ENCODE data around the gene ACSM3. TPM values are rescaled to one million over a fixed set of nuclear protein-coding genes. Genes with fewer than 3 reads are reported as not detected.

The ACSM3 gene
- total and polyA plus RNA-seq, 10 of the 15 experiments (the other 5 are each of a cell fraction or from before 2014, with no cell fraction given): 4.9 to 21.0 (median 7.0) TPM

DNA sequence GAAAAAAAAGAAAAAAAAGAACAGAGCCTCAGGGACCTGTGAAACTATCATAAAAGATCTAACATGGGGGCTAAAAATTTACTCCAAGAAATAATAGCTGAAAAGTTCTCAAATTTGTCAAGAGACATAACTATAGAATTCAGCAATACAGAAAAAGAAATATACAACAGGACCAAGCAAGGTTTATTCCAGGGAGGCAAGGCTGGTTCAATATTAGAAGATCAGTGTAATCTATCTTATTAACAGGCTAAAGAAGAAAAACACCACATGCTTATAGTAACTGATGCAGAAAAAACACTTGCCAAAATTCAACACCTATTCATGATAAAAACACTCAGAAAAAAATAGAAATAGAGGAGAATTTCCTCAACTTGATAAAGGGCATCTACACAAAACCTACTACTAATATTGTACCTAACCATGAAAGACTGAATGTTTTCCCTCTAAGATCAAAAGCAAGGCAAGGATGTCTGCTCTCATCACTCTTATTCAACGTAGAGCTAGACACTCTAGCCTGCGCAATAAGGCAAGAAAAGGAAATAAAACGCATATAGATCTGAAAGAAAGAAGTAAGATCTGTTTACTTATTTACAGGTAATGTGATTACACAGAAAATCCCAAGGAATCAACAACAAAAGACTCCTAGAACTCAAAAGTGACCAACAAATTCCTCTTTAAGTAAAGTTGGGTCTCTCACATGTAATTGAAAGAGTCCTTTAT, 1.2 kb upstream of the ACSM3 start:
- peak overlapping the region; percentile 85; the same call in 1 of the 2 replicates for H3K4me2 ChIP-seq (ENCODE audit: control insufficient read depth, insufficient read depth)
- SMC1A ChIA-PET (ENCODE audit: uncharacterized antibody, unreplicated experiment): interaction anchor here (0.7 to 1.5 kb wide), 2 partner anchors 8 to 21 kb away, joined by 3 to 4 read pairs; partner anchors contain the start of gene THUMPD1
- ATAC-seq (no peak), DNase-seq (ENCODE audit: low read depth, low spot score) (no peak), FAIRE-seq (no peak)
- TF ChIP-seq BCL11A (IDR thresholded peaks at IDR 0.05; ENCODE audit: low read depth, low read length) (no peak), RFX5 (IDR thresholded peaks at IDR 0.05; ENCODE audit: low read depth, low read length) (no peak), CHD2 (IDR thresholded peaks at IDR 0.05; ENCODE audit: borderline replicate concordance, low read depth, low read length) (no peak), MTA3 (IDR thresholded peaks at IDR 0.05; ENCODE audit: borderline replicate concordance, low read length) (no peak), STAT3 (IDR thresholded peaks at IDR 0.05; ENCODE audit: low read depth, low read length) (no peak), ZNF622 (IDR thresholded peaks at IDR 0.05) (no peak), RAD51 (IDR thresholded peaks at IDR 0.05) (no peak), SUZ12 (IDR thresholded peaks at IDR 0.05; ENCODE audit: unreplicated experiment) (no peak), RAD21 (IDR thresholded peaks at IDR 0.05; ENCODE audit: insufficient read depth, low read depth, low read length) (no peak), FOXM1 (IDR thresholded peaks at IDR 0.05; ENCODE audit: low read depth, low read length) (no peak), ZBTB11 (CRISPR knock-in tag; IDR thresholded peaks at IDR 0.05) (no peak), CHD4 (IDR thresholded peaks at IDR 0.05) (no peak), ZNF274 (IDR thresholded peaks at IDR 0.05; ENCODE audit: insufficient read depth, insufficient read length) (no peak), NR2C2 (IDR thresholded peaks at IDR 0.05; ENCODE audit: borderline replicate concordance, control insufficient read depth, insufficient read length, low read depth) (no peak), PAX8 (IDR thresholded peaks at IDR 0.05) (no peak), RBBP5 (conservative IDR thresholded peaks at IDR 0.05) (no peak), NBN (IDR thresholded peaks at IDR 0.05) (no peak), NFIC (IDR thresholded peaks at IDR 0.05; ENCODE audit: low read depth, low read length) (no peak), ZSCAN29 (IDR thresholded peaks at IDR 0.05) (no peak), EED (IDR thresholded peaks at IDR 0.05; ENCODE audit: low read depth) (no peak)
- H3K27ac ChIP-seq (ENCODE audit: control insufficient read depth, insufficient read depth): no peak overlapping the region
- no peaks in the 10 kb centered on the region for H3K36me3 ChIP-seq (ENCODE audit: control insufficient read depth in 2 of 2, insufficient read depth in 2 of 2, low read length in 1 of 2)
- CTCF ChIA-PET: interaction anchor here (1.0 to 1.2 kb wide), 2 partner anchors 12 to 42 kb away, joined by 3 read pairs; no protein-coding TSS in a partner anchor
- no peaks in the 10 kb centered on the region for H3K27me3 ChIP-seq (replicated peaks in 1 of 2; ENCODE audit: control insufficient read depth in 2 of 2, insufficient read depth in 2 of 2, low read length in 1 of 2)
- POLR2A ChIA-PET: interaction anchor here (0.6 kb wide), 1 partner anchor 11 kb away, joined by 5 read pairs; no protein-coding TSS in a partner anchor
- 92% methylated on average over 3 of the region's 3 CpGs for WGBS (ENCODE audit: insufficient coverage, insufficient replicate concordance, low lambda C conversion rate, missing lambda C conversion rate)
- intact Hi-C loops (cut with micrococcal nuclease; ENCODE audit: unreplicated experiment) (no loop called here), in situ Hi-C loops (cut with MboI) (no loop called here)
- H4K20me1 ChIP-seq (ENCODE audit: control insufficient read depth, insufficient read depth): no peaks in the 10 kb centered on the region
- no peaks in the 10 kb centered on the region for H3K79me2 ChIP-seq (ENCODE audit: control insufficient read depth, insufficient read depth, low read length)
- no TSS peak for BruUV-seq (replicated peaks)
- peaks cover 2% of the 10 kb centered on the region; the same call in 1 of the 2 replicates for H3K4me1 ChIP-seq (ENCODE audit: control insufficient read depth, insufficient read depth, low read length)
- peak overlapping the region; percentile 59; the same call in 1 of the 2 replicates for H3K4me3 ChIP-seq
- RAD21 ChIA-PET (ENCODE audit: unreplicated experiment): no interaction called here
- H3K9me3 ChIP-seq (replicated peaks; ENCODE audit: control insufficient read depth, insufficient read depth, low read length): peaks cover 2% of the 10 kb centered on the region; the same call in 1 of the 3 replicates
- H2AFZ ChIP-seq (ENCODE audit: control insufficient read depth, low read depth, low read length): no peak overlapping the region; the same call in 1 of the 2 replicates
- no peak overlapping the region for H3K9ac ChIP-seq (ENCODE audit: control insufficient read depth, insufficient read depth, low read length)
